Measurements from ENCODE around the gene RALGPS1.

DNA sequence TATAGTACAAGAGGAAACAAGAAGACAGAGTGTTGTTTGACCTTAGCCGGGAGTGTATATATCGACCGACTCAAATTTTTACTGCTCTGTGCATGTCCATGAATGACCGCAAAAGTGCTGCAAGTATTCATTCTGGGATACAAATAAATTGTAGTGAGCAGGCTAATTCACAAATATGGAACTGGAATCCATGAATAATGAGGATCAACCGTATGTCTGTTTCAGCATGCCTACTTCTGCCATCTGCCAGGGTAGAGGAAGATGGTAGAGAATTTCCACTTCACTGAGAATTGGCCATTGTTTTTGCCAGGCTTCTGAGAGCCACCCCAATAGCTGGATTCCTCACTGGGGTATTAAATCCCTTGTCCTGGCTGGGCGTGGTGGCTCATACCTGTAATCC, 8.5 kb upstream of the RALGPS1 start:
- TF ChIP-seq, protein P1, sequence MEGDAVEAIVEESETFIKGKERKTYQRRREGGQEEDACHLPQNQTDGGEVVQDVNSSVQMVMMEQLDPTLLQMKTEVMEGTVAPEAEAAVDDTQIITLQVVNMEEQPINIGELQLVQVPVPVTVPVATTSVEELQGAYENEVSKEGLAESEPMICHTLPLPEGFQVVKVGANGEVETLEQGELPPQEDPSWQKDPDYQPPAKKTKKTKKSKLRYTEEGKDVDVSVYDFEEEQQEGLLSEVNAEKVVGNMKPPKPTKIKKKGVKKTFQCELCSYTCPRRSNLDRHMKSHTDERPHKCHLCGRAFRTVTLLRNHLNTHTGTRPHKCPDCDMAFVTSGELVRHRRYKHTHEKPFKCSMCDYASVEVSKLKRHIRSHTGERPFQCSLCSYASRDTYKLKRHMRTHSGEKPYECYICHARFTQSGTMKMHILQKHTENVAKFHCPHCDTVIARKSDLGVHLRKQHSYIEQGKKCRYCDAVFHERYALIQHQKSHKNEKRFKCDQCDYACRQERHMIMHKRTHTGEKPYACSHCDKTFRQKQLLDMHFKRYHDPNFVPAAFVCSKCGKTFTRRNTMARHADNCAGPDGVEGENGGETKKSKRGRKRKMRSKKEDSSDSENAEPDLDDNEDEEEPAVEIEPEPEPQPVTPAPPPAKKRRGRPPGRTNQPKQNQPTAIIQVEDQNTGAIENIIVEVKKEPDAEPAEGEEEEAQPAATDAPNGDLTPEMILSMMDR (IDR thresholded peaks at IDR 0.05 in 4 of 5, conservative IDR thresholded peaks at IDR 0.05 in 1 of 5), result no peak
- TF ChIP-seq POLR2A (IDR thresholded peaks at IDR 0.05), result no peak

Measured in gastrocnemius medialis (tissue), 4 donors.